Heart left ventricle (tissue), 13 donors: ENCODE measurements around the gene SEZ6L2.

Experiments
- CTCF ChIP-seq, 12 donors: fragments of 200-600 bp; sonication (generic) in 4 of 12; IDR thresholded peaks; one replicate each; pipeline versions ENCODE4 v1.5.0 to v1.8.0; 2018 to 2022; ENCODE audit warnings: antibody characterized with exemption in 12 of 12, mild to moderate bottlenecking in 5 of 12
- POLR2A ChIP-seq, 2 donors: fragments of 450-650 bp; IDR thresholded peaks; one replicate each; pipeline ENCODE4 v1.6.1; 2017; ENCODE audit warnings: antibody characterized with exemption in 2 of 2, mild to moderate bottlenecking in 2 of 2, moderate library complexity in 2 of 2
- donor health status: ischemic (EF 13 %, LVEDD 7.1; RV severe dilation, severe dysfunction).
- donor health status: DM: no; HTN: yes; CAD: no.
- donor health status: DM: no; HTN: no; CAD: no.
- donor health status: ischemic (EF 25% LVEDD 6.9; RV normal size, moderate dysfunction).
- donor health status: ischemic (EF 25% LVEDD 5.7; RV mildly dilated, moderate dysfunction).
- donor health status: ischemic (EF 35%, LVEDD 5.7; RV mildly dilated, moderate dysfunction).
- donor health status: nonischemic (EF 11% LVEDD 7.7; RV severe dilation, severe dysfunction).
- donor health status: DM: yes; HTN: yes; CAD: no.
- donor health status: PGD.
- donor health status: ischemic (EF 29% LVEDD 5.4; RV normal size, mild dysfunction).
- donor health status: nonischemic (EF 23%, LVEDD 6.1; RV moderate dilation, normal function).

- TF ChIP-seq CTCF (IDR thresholded peaks at IDR 0.05) (peak; percentile 82 to 93 (median 87)), POLR2A (IDR thresholded peaks at IDR 0.05) (no peak)
Measured at GRCh38 chr16:29848420-29849297, 50.7 kb downstream of the SEZ6L2 start.
